Fibroblast of skin of left biceps (primary cell): ENCODE data around the gene HABP2.

ENCODE experiments used
- DNase-seq, 2 experiments: peaks; one replicate each; pipeline ENCODE4 v3.0.0-alpha.2; 2013; ENCODE audit warnings: low read depth in 2 of 2

Gene HABP2

GRCh38 chr10:113552701-113553100 is at the start of gene HABP2:
TSS of gene HABP2 (plus strand) at chr10:113553053. CDS start at chr10:113553122, 69 bp downstream.
- DNase-seq = no peak

GRCh38 chr10:113503930-113504329 is 48.9 kb upstream of the HABP2 start:
- no peak for DNase-seq

GRCh38 chr10:113504423-113504822 is 48.4 kb upstream of the HABP2 start:
- DNase-seq = no peak

- DNase-seq = peak in 1 of 2 experiments; percentile 56
Measured at GRCh38 chr10:113506476-113506875, 46.4 kb upstream of the HABP2 start.

- no peak for DNase-seq
Measured at GRCh38 chr10:113511419-113511818, 41.4 kb upstream of the HABP2 start.

- DNase-seq = no peak
Measured at GRCh38 chr10:113515161-113515560, 37.7 kb upstream of the HABP2 start.

- peak in 1 of 2 experiments; percentile 36 for DNase-seq
Measured at GRCh38 chr10:113515601-113516000, 37.3 kb upstream of the HABP2 start.

GRCh38 chr10:113516061-113516460 is 36.8 kb upstream of the HABP2 start:
- no peak for DNase-seq

GRCh38 chr10:113517165-113517900 is 35.5 kb upstream of the HABP2 start:
- no peak for DNase-seq

GRCh38 chr10:113517901-113518260 is 35.0 kb upstream of the HABP2 start:
- DNase-seq = no peak

- no peak for DNase-seq
Measured at GRCh38 chr10:113518415-113518814, 34.4 kb upstream of the HABP2 start.

GRCh38 chr10:113518816-113519591 is 33.8 kb upstream of the HABP2 start:
- DNase-seq = peak in 1 of 2 experiments; percentile 37

GRCh38 chr10:113519681-113520115 is 33.2 kb upstream of the HABP2 start:
- DNase-seq = no peak

- no peak for DNase-seq
Measured at GRCh38 chr10:113520261-113520660, 32.6 kb upstream of the HABP2 start.

- peak; percentile 55 to 64 for DNase-seq
Measured at GRCh38 chr10:113520690-113521474, 32.0 kb upstream of the HABP2 start.

GRCh38 chr10:113521475-113521795 is 31.4 kb upstream of the HABP2 start:
- no peak for DNase-seq

GRCh38 chr10:113522460-113522859 is 30.4 kb upstream of the HABP2 start:
- no peak for DNase-seq

GRCh38 chr10:113523071-113523470 is 29.8 kb upstream of the HABP2 start:
- no peak for DNase-seq

GRCh38 chr10:113523628-113524027 is 29.2 kb upstream of the HABP2 start:
- DNase-seq = no peak

GRCh38 chr10:113524120-113524519 is 28.7 kb upstream of the HABP2 start:
- no peak for DNase-seq

- DNase-seq = no peak
Measured at GRCh38 chr10:113524539-113525490, 28.0 kb upstream of the HABP2 start.
